ENCODE measurements around the gene LARP6.
"Not testable (repeated sequence)": the region's sequence is repeated elsewhere in the genome, so short reads cannot be mapped to it uniquely, and the experiment has no call there.

LARP6 gene

GRCh38 chr15:70818580-70818979, 35.4 kb downstream of the LARP6 start:
- TF ChIP-seq, protein P1, sequence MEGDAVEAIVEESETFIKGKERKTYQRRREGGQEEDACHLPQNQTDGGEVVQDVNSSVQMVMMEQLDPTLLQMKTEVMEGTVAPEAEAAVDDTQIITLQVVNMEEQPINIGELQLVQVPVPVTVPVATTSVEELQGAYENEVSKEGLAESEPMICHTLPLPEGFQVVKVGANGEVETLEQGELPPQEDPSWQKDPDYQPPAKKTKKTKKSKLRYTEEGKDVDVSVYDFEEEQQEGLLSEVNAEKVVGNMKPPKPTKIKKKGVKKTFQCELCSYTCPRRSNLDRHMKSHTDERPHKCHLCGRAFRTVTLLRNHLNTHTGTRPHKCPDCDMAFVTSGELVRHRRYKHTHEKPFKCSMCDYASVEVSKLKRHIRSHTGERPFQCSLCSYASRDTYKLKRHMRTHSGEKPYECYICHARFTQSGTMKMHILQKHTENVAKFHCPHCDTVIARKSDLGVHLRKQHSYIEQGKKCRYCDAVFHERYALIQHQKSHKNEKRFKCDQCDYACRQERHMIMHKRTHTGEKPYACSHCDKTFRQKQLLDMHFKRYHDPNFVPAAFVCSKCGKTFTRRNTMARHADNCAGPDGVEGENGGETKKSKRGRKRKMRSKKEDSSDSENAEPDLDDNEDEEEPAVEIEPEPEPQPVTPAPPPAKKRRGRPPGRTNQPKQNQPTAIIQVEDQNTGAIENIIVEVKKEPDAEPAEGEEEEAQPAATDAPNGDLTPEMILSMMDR (IDR thresholded peaks at IDR 0.05; ENCODE audit: control insufficient read depth, insufficient read depth, low read depth, low read length, missing control alignments): no peak
- no peak overlapping the region for H3K4me3 ChIP-seq (ENCODE audit: control insufficient read depth, low read depth, low read length)
- no peak for DNase-seq (ENCODE audit: low read depth)

- H3K4me3 ChIP-seq (ENCODE audit: control insufficient read depth, low read depth, low read length): no peak overlapping the region
- TF ChIP-seq, protein P1 (IDR thresholded peaks at IDR 0.05; ENCODE audit: control insufficient read depth, insufficient read depth, low read depth, low read length, missing control alignments): no peak
- DNase-seq (ENCODE audit: low read depth): no peak
Observed at GRCh38 chr15:70817266-70817665, 36.7 kb downstream of the LARP6 start.

GRCh38 chr15:70815604-70816003, 38.4 kb downstream of the LARP6 start:
- H3K4me3 ChIP-seq (ENCODE audit: control insufficient read depth, low read depth, low read length): no peak overlapping the region
- TF ChIP-seq, protein P1 (IDR thresholded peaks at IDR 0.05; ENCODE audit: control insufficient read depth, insufficient read depth, low read depth, low read length, missing control alignments): no peak
- DNase-seq (ENCODE audit: low read depth): no peak

GRCh38 chr15:70815011-70815410, 38.9 kb downstream of the LARP6 start:
- H3K4me3 ChIP-seq (ENCODE audit: control insufficient read depth, low read depth, low read length); DNase-seq (ENCODE audit: low read depth): not testable (repeated sequence)

GRCh38 chr15:70812827-70813364, 41.1 kb downstream of the LARP6 start:
- TF ChIP-seq, protein P1 (IDR thresholded peaks at IDR 0.05; ENCODE audit: control insufficient read depth, insufficient read depth, low read depth, low read length, missing control alignments): no peak
- no peak overlapping the region for H3K4me3 ChIP-seq (ENCODE audit: control insufficient read depth, low read depth, low read length)
- DNase-seq (ENCODE audit: low read depth): no peak

DNA sequence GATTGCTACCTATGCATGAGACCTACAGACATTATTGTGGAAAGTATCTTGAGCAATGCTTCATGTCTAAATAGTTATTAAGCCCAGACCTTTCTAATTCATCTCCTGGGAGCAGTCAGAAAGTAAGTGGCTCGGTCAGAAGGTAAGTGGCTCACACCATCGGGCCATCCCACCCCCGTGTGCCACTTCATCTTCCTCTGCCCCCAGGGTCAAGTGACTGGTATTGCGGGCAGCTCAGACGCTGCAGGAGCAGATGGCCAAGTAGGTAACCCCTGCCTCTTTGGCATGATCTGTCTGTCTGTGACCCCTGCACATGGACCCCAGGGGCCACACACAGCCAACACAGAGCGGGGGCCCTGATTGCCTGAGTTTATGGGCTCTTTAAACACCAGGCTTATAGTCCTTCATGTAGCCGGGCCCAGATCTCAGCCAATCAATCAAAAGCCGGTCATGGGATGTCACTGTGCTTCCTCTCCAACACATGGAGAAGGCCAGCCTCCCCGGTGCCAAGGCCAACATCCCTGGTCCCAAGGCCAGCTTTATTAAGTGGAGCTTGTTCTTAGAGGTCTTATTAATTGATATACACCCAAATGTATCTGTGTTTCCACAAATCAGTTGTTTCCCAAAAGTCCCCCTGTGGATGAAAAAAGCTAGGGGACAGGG, 42.9 kb downstream of the LARP6 start:
- H3K4me3 ChIP-seq (ENCODE audit: control insufficient read depth, low read depth, low read length): no peak overlapping the region
- DNase-seq (ENCODE audit: low read depth): no peak
- TF ChIP-seq, protein P1 (IDR thresholded peaks at IDR 0.05; ENCODE audit: control insufficient read depth, insufficient read depth, low read depth, low read length, missing control alignments): no peak

- no peak overlapping the region for H3K4me3 ChIP-seq (ENCODE audit: control insufficient read depth, low read depth, low read length)
- no peak for DNase-seq (ENCODE audit: low read depth)
- TF ChIP-seq, protein P1 (IDR thresholded peaks at IDR 0.05; ENCODE audit: control insufficient read depth, insufficient read depth, low read depth, low read length, missing control alignments): no peak
Observed at GRCh38 chr15:70806992-70807712, 46.8 kb downstream of the LARP6 start.

DNA sequence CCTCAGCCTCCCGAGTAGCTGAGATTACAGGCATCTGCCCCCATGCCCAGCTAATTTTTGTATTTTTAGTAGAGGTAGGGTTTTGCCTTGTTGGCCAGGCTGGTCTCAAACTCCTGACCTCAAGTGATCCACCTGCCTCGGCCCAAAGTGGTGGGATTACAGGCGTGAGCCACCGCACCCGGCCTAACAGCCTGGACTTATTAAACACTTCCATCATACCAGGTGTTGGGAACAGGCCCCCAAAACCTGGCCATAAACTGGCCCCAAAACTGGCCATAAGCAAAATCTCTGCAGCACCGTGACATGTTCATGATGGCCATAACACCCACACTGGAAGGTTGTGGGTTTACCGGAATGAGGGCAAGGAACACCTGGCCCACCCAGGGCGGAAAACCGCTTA, 49.6 kb downstream of the LARP6 start:
- not testable (repeated sequence) for DNase-seq (ENCODE audit: low read depth)

More for the DNA sequence above, 49.6 kb downstream of the LARP6 start:
- H3K4me3 ChIP-seq (ENCODE audit: control insufficient read depth, low read depth, low read length): not testable (repeated sequence)

All from AG09309 (cell line).